Keratinocyte (primary cell): ENCODE results near the gene PRPF18. TPM values are rescaled to one million over a fixed set of nuclear protein-coding genes. Genes with fewer than 3 reads are reported as not detected.

ENCODE experiments used
- DNase-seq: peaks from one replicate; pipeline ENCODE4 v3.0.0-alpha.2; 2011; ENCODE audit warnings: low read depth, missing footprints, low spot score
- FAIRE-seq: peaks from 2 replicates; lab custom pipeline; 2011; peaks lifted over from hg19 to GRCh38; lab: Jason Lieb, UNC
- H2AFZ ChIP-seq: 2 replicates; pipeline ENCODE4 v1.6.0; 2012; ENCODE audit warnings: low read length, control low read depth, inconsistent platforms; ENCODE audit not compliant: control insufficient read depth
- H3K27ac ChIP-seq: 2 replicates; pipeline ENCODE4 v1.5.1; 2011; ENCODE audit warnings: low read length; ENCODE audit not compliant: control insufficient read depth, insufficient read depth
- H3K27me3 ChIP-seq: 3 replicates; pipeline ENCODE4 v1.6.0; 2011; ENCODE audit warnings: low read length; ENCODE audit not compliant: control insufficient read depth, insufficient read depth; ENCODE audit errors: extremely low read depth
- H3K36me3 ChIP-seq, 2 experiments: 2 replicates in 1 of 2; 3 replicates in 1 of 2; pipeline ENCODE4 v1.5.1; 2011; ENCODE audit warnings: low read length in 2 of 2, mild to moderate bottlenecking in 1 of 2; ENCODE audit not compliant: control insufficient read depth in 2 of 2, insufficient read depth in 2 of 2; ENCODE audit errors: extremely low read depth in 1 of 2
- H3K4me1 ChIP-seq: 3 replicates; pipeline ENCODE4 v1.5.1; 2011; ENCODE audit warnings: low read length; ENCODE audit not compliant: control insufficient read depth, insufficient read depth; ENCODE audit errors: extremely low read depth
- H3K4me2 ChIP-seq: 3 replicates; pipeline ENCODE4 v1.6.0; 2011; ENCODE audit warnings: low read depth, low read length; ENCODE audit not compliant: control insufficient read depth, insufficient read depth; ENCODE audit errors: extremely low read depth
- H3K4me3 ChIP-seq, 3 experiments: fragments of 200-600 bp in 1 of 3; sonication (generic) in 1 of 3; 2 replicates in 2 of 3; 3 replicates in 1 of 3; pipeline ENCODE4 v1.5.1; 2011 to 2016; ENCODE audit warnings: low read length in 3 of 3, mild to moderate bottlenecking in 3 of 3, control low read depth in 2 of 3, inconsistent platforms in 1 of 3, low read depth in 1 of 3, mixed read lengths in 1 of 3, mixed run types in 1 of 3, moderate library complexity in 1 of 3; ENCODE audit not compliant: control insufficient read depth in 2 of 3, insufficient read depth in 2 of 3; ENCODE audit errors: extremely low read depth in 1 of 3
- H3K79me2 ChIP-seq: 2 replicates; pipeline ENCODE4 v1.6.0; 2012; ENCODE audit warnings: low read length; ENCODE audit not compliant: control insufficient read depth, insufficient read depth
- H3K9ac ChIP-seq: 3 replicates; pipeline ENCODE4 v1.6.0; 2011; ENCODE audit warnings: low read length; ENCODE audit not compliant: control insufficient read depth, insufficient read depth; ENCODE audit errors: extremely low read depth
- H3K9me1 ChIP-seq: 3 replicates; pipeline ENCODE4 v1.6.0; 2011; ENCODE audit warnings: low read length; ENCODE audit not compliant: control insufficient read depth, insufficient read depth; ENCODE audit errors: extremely low read depth
- H3K9me3 ChIP-seq: 2 replicates; pipeline ENCODE4 v1.5.1; 2012; ENCODE audit warnings: low read depth, low read length; ENCODE audit not compliant: control insufficient read depth
- H4K20me1 ChIP-seq: 3 replicates; pipeline ENCODE4 v1.6.0; 2011; ENCODE audit warnings: low read length; ENCODE audit not compliant: control insufficient read depth, insufficient read depth; ENCODE audit errors: extremely low read depth
- CTCF ChIP-seq, 3 experiments: IDR thresholded peaks in 1 of 3; conservative IDR thresholded peaks in 1 of 3; optimal IDR thresholded peaks in 1 of 3; 2 replicates in 2 of 3; 3 replicates in 1 of 3; pipeline versions ENCODE3 to v1.5.1; 2011; ENCODE audit warnings: low read length in 3 of 3, mild to moderate bottlenecking in 3 of 3, moderate library complexity in 2 of 3, control low read depth in 1 of 3, inconsistent platforms in 1 of 3; ENCODE audit not compliant: insufficient read depth in 2 of 3; ENCODE audit errors: extremely low read depth in 1 of 3
- EZH2 ChIP-seq: IDR thresholded peaks from one replicate; pipeline ENCODE4 v1.6.1; 2012; ENCODE audit warnings: inconsistent platforms, mild to moderate bottlenecking, low read length, moderate library complexity
- dilution Hi-C: fragments of 300-500 bp; cut with MboI; formaldehyde crosslinking; loops from one replicate; pipeline ENCODE4 v1.7.0; 2020; ENCODE audit warnings: low sequenced_read_pairs; ENCODE audit not compliant: extremely low pct_ligation_motif_present
- polyA plus RNA-seq, 5 experiments: library from polyadenylated mRNA; depleted of rRNA in 3 of 5; stranded (reverse) in 3 of 5; stranded (forward) in 1 of 5; unstranded in 1 of 5; fragments of >200 nt; gene quantifications; 1 replicate in 1 of 5; 2 replicates in 3 of 5; 3 replicates in 1 of 5; pipeline versions ENCODE4 v1.2.1 to v1.2.3, GENCODE V29; 2011 to 2012; ENCODE audit warnings: missing spikeins in 2 of 5, low read depth in 1 of 5, low replicate concordance in 1 of 5

The PRPF18 gene
- polyA plus RNA-seq, 1 donor (not counting 4 experiments of a cell fraction or from before 2014, with no cell fraction given), result 28.0 TPM

DNA sequence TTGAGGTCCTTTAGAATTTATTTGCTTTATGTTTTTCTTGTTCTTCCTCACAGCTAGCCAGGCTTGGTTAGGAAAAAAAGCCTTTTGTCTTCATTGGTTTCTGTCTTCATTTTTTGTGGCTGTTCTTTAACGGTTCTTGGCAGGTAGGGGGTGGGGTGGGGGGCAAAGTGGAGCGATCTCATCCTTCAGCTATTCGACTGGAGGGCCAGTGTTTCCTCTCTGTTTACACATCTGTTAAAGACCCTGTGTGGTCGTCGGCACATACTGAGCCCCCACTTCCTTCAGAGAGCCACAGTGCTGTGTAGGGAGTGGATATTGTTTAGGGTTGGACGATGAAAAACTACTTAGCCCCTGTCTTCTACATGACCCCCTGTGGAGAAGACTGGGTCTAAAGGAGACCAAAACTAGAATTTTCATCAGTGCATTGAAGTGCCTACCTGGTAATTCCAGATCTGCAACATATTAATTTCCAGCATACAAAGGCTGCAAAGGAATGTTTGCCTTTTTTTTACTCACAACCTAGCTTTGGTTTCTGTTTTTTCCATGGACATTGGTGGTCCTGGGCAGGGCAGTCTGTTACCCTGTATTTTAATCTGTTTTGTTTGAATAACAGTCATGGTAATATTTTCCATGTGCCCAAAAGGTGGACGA lies 29.0 kb downstream of the PRPF18 start:
- no peak overlapping the region for H3K4me3 ChIP-seq
- no peaks in the 10 kb centered on the region for H3K79me2 ChIP-seq
- peaks cover 0 to 18% of the 10 kb centered on the region in 2 experiments for H3K36me3 ChIP-seq
- H4K20me1 ChIP-seq, result no peaks in the 10 kb centered on the region
- dilution Hi-C loops, result no loop called here
- H3K9me3 ChIP-seq, result no peaks in the 10 kb centered on the region
- H3K9ac ChIP-seq, result no peak overlapping the region
- H3K9me1 ChIP-seq, result no peaks in the 10 kb centered on the region
- no peak overlapping the region for H3K4me2 ChIP-seq
- FAIRE-seq, result no peak
- H3K27me3 ChIP-seq, result no peaks in the 10 kb centered on the region
- H3K27ac ChIP-seq, result no peak overlapping the region
- peaks cover 10% of the 10 kb centered on the region for H3K4me1 ChIP-seq
- DNase-seq, result no peak
- TF ChIP-seq EZH2, result no peak
- no peak for TF ChIP-seq CTCF (optimal IDR thresholded peaks at IDR 0.05 in 1 of 3, IDR thresholded peaks at IDR 0.05 in 1 of 3, conservative IDR thresholded peaks at IDR 0.05 in 1 of 3; ENCODE audit: extremely low read depth in 1 of 3, insufficient read depth in 2 of 3, low read length in 3 of 3)
- H2AFZ ChIP-seq, result no peak overlapping the region

DNA sequence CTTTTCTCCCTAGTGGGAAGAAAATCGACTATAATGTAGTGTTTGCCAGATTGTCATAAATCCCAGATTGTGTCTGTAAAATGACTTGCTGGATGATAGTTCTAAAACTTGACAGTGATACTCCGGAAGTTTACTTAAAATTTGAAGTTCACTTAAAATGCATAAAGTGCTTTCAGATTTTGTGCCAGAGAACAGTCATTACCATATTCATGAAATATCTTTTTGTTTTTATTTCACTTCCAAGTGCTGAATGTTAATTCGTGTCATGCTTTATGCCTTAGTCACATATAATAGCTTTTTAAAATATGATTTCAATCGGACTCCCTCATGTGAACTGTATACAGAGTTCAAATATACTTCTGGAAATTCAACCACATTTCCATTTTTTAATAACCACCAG lies 30.4 kb downstream of the PRPF18 start:
- H3K4me1 ChIP-seq, result peaks cover 10% of the 10 kb centered on the region
- no peak overlapping the region for H3K4me3 ChIP-seq
- DNase-seq, result no peak
- no peaks in the 10 kb centered on the region for H3K9me3 ChIP-seq
- no peaks in the 10 kb centered on the region for H3K79me2 ChIP-seq
- no peaks in the 10 kb centered on the region for H4K20me1 ChIP-seq
- no peak overlapping the region for H2AFZ ChIP-seq
- no peaks in the 10 kb centered on the region for H3K9me1 ChIP-seq
- no peak overlapping the region for H3K27ac ChIP-seq
- TF ChIP-seq EZH2 (no peak), CTCF (optimal IDR thresholded peaks at IDR 0.05 in 1 of 3, IDR thresholded peaks at IDR 0.05 in 1 of 3, conservative IDR thresholded peaks at IDR 0.05 in 1 of 3; ENCODE audit: extremely low read depth in 1 of 3, insufficient read depth in 2 of 3, low read length in 3 of 3) (no peak)
- no peak overlapping the region for H3K4me2 ChIP-seq
- H3K27me3 ChIP-seq, result no peaks in the 10 kb centered on the region
- FAIRE-seq, result no peak
- H3K36me3 ChIP-seq, result peaks cover 4 to 18% of the 10 kb centered on the region in 2 experiments
- H3K9ac ChIP-seq, result no peak overlapping the region
- dilution Hi-C loops, result no loop called here
